Naive B cell (primary cell): ENCODE results near the gene FANCG. TPM values are rescaled to one million over a fixed set of nuclear protein-coding genes. Genes with fewer than 3 reads are reported as not detected.

Experiments
- ATAC-seq, 2 donors: fragments of 150-1000 bp; cut with Tn5 transposase; 2 replicates each; pipeline ENCODE4 v1.10.0; 2021; ENCODE audit warnings: low read depth in 2 of 2, mild to moderate bottlenecking in 2 of 2, moderate library complexity in 2 of 2
- DNase-seq: peaks from one replicate; pipeline ENCODE4 v3.0.0; 2022
- H3K27ac Mint-ChIP-seq, 6 donors: one replicate each; pipeline ENCODE4 v1.8.0; 2020 to 2022; ENCODE audit warnings: mild to moderate bottlenecking in 6 of 6, mixed read lengths in 6 of 6, moderate library complexity in 5 of 6, inconsistent platforms in 2 of 6
- H3K27me3 Mint-ChIP-seq, 3 donors: one replicate each; pipeline ENCODE4 v1.8.0; 2021 to 2022; ENCODE audit warnings: mixed read lengths in 3 of 3, mild to moderate bottlenecking in 1 of 3
- H3K36me3 Mint-ChIP-seq, 2 donors: one replicate each; pipeline ENCODE4 v1.8.0; 2020 to 2022; ENCODE audit warnings: mixed read lengths in 2 of 2, inconsistent platforms in 1 of 2, mild to moderate bottlenecking in 1 of 2
- H3K4me1 Mint-ChIP-seq, 3 donors: one replicate each; pipeline ENCODE4 v1.8.0; 2020 to 2022; ENCODE audit warnings: mixed read lengths in 3 of 3, inconsistent platforms in 1 of 3, mild to moderate bottlenecking in 1 of 3, moderate library complexity in 1 of 3
- H3K4me3 Mint-ChIP-seq, 8 donors: one replicate each; pipeline ENCODE4 v1.8.0; 2020 to 2022; ENCODE audit warnings: mild to moderate bottlenecking in 8 of 8, mixed read lengths in 8 of 8, moderate library complexity in 8 of 8, inconsistent platforms in 2 of 8
- H3K9me3 Mint-ChIP-seq, 7 donors: one replicate each; pipeline ENCODE4 v1.8.0; 2020 to 2022; ENCODE audit warnings: mixed read lengths in 7 of 7, mild to moderate bottlenecking in 5 of 7, inconsistent platforms in 2 of 7, moderate library complexity in 1 of 7
- polyA plus RNA-seq, 6 donors: library from polyadenylated mRNA; unstranded; fragments of 300-500 nt; fragmentation: Illumina TruSeq; gene quantifications; one replicate each; pipeline ENCODE4 v1.2.3, GENCODE V29; 2021; ENCODE audit warnings: low read depth in 6 of 6

Gene FANCG
- polyA plus RNA-seq, 6 donors from 2014 or later: 1.8 to 12.1 (median 10.5) TPM

GRCh38 chr9:35048511-35048910, 31.2 kb downstream of the FANCG start:
- ATAC-seq: no peak
- Mint-ChIP-seq H3K9me3 (no peaks in the 10 kb centered on the region), H3K27me3 (no peaks in the 10 kb centered on the region), H3K36me3 (peaks cover 4 to 27% of the 10 kb centered on the region in 2 donors), H3K4me3 (no peak overlapping the region), H3K4me1 (peaks cover 8 to 18% (median 9%) of the 10 kb centered on the region in 3 donors), H3K27ac (peak overlapping the region in 1 of 6 donors; percentile 82)
- DNase-seq: no peak

- Mint-ChIP-seq H3K36me3 (peaks cover 6 to 24% of the 10 kb centered on the region in 2 donors), H3K9me3 (peaks cover 0 to 4% (median 0%) of the 10 kb centered on the region in 7 donors), H3K27ac (peak overlapping the region in 1 of 6 donors; percentile 26), H3K4me1 (peaks cover 2 to 21% (median 6%) of the 10 kb centered on the region in 3 donors), H3K27me3 (no peaks in the 10 kb centered on the region), H3K4me3 (peak overlapping the region in 1 of 8 donors; percentile 59)
- DNase-seq: no peak
- ATAC-seq: no peak
These were observed 35.7 kb downstream of the FANCG start for GRCh38 chr9:35044071-35044470.

GRCh38 chr9:35042891-35043545, 36.7 kb downstream of the FANCG start:
- Mint-ChIP-seq H3K4me3 (no peak overlapping the region), H3K27ac (peak overlapping the region in 2 of 6 donors; percentile 86 to 89), H3K27me3 (no peaks in the 10 kb centered on the region), H3K9me3 (peaks cover 0 to 4% (median 0%) of the 10 kb centered on the region in 7 donors), H3K4me1 (peaks cover 2 to 18% (median 6%) of the 10 kb centered on the region in 3 donors), H3K36me3 (peaks cover 5 to 15% of the 10 kb centered on the region in 2 donors)
- DNase-seq: no peak
- no peak for ATAC-seq

GRCh38 chr9:35042081-35042604, 37.6 kb downstream of the FANCG start:
- peak overlapping the region in 1 of 8 donors; percentile 35 for H3K4me3 Mint-ChIP-seq
- H3K9me3 Mint-ChIP-seq: peaks cover 0 to 4% (median 0%) of the 10 kb centered on the region in 7 donors
- no peak for DNase-seq
- no peak for ATAC-seq
- H3K27ac Mint-ChIP-seq: no peak overlapping the region
- peaks cover 2 to 18% (median 6%) of the 10 kb centered on the region in 3 donors for H3K4me1 Mint-ChIP-seq
- no peaks in the 10 kb centered on the region for H3K27me3 Mint-ChIP-seq
- H3K36me3 Mint-ChIP-seq: peaks cover 5 to 15% of the 10 kb centered on the region in 2 donors

GRCh38 chr9:35035851-35036701, 43.7 kb downstream of the FANCG start:
- Mint-ChIP-seq H3K4me3 (peak overlapping the region; percentile 24 to 86 (median 68)), H3K4me1 (peaks cover 10 to 11% (median 10%) of the 10 kb centered on the region in 3 donors), H3K27me3 (no peaks in the 10 kb centered on the region), H3K36me3 (peaks cover 0 to 2% of the 10 kb centered on the region in 2 donors), H3K9me3 (peaks cover 0 to 4% (median 0%) of the 10 kb centered on the region in 7 donors), H3K27ac (peak overlapping the region in 1 of 6 donors; percentile 52)
- ATAC-seq (peak; percentile 58 to 60), DNase-seq (no peak)

- peaks cover 0 to 9% (median 6%) of the 10 kb centered on the region in 3 donors for H3K4me1 Mint-ChIP-seq
- no peak overlapping the region for H3K27ac Mint-ChIP-seq
- DNase-seq (no peak), ATAC-seq (no peak)
- no peak overlapping the region for H3K4me3 Mint-ChIP-seq
- no peaks in the 10 kb centered on the region for H3K9me3 Mint-ChIP-seq
- peaks cover 0 to 5% of the 10 kb centered on the region in 2 donors for H3K36me3 Mint-ChIP-seq
- H3K27me3 Mint-ChIP-seq: no peaks in the 10 kb centered on the region
These were observed 46.6 kb downstream of the FANCG start for GRCh38 chr9:35033101-35033500.

- DNase-seq (no peak), ATAC-seq (no peak)
- Mint-ChIP-seq H3K36me3 (peaks cover 0 to 5% of the 10 kb centered on the region in 2 donors), H3K27me3 (no peaks in the 10 kb centered on the region), H3K4me1 (peaks cover 0 to 6% (median 5%) of the 10 kb centered on the region in 3 donors), H3K9me3 (no peaks in the 10 kb centered on the region), H3K27ac (no peak overlapping the region), H3K4me3 (no peak overlapping the region)
These were observed 49.9 kb downstream of the FANCG start for GRCh38 chr9:35029852-35030251.

GRCh38 chr9:35029241-35029640, 50.5 kb downstream of the FANCG start:
- peaks cover 0 to 5% of the 10 kb centered on the region in 2 donors for H3K36me3 Mint-ChIP-seq
- peaks cover 0 to 6% (median 5%) of the 10 kb centered on the region in 3 donors for H3K4me1 Mint-ChIP-seq
- ATAC-seq (no peak), DNase-seq (no peak)
- H3K9me3 Mint-ChIP-seq: no peaks in the 10 kb centered on the region
- no peaks in the 10 kb centered on the region for H3K27me3 Mint-ChIP-seq
- H3K27ac Mint-ChIP-seq: peak overlapping the region in 1 of 6 donors; percentile 44
- no peak overlapping the region for H3K4me3 Mint-ChIP-seq

- Mint-ChIP-seq H3K36me3 (peaks cover 0 to 5% of the 10 kb centered on the region in 2 donors), H3K27ac (no peak overlapping the region), H3K9me3 (no peaks in the 10 kb centered on the region), H3K27me3 (no peaks in the 10 kb centered on the region), H3K4me1 (peaks cover 5 to 13% (median 11%) of the 10 kb centered on the region in 3 donors), H3K4me3 (no peak overlapping the region)
- ATAC-seq (no peak), DNase-seq (no peak)
These were observed 51.4 kb downstream of the FANCG start for GRCh38 chr9:35028341-35028740.

- DNase-seq (no peak), ATAC-seq (no peak)
- no peaks in the 10 kb centered on the region for H3K27me3 Mint-ChIP-seq
- no peaks in the 10 kb centered on the region for H3K9me3 Mint-ChIP-seq
- peaks cover 8 to 17% (median 13%) of the 10 kb centered on the region in 3 donors for H3K4me1 Mint-ChIP-seq
- H3K36me3 Mint-ChIP-seq: peaks cover 0 to 5% of the 10 kb centered on the region in 2 donors
- H3K27ac Mint-ChIP-seq: peak overlapping the region in 1 of 6 donors; percentile 70
- H3K4me3 Mint-ChIP-seq: no peak overlapping the region
These were observed 51.9 kb downstream of the FANCG start for GRCh38 chr9:35027860-35028259.

GRCh38 chr9:35027374-35027773, 52.4 kb downstream of the FANCG start:
- Mint-ChIP-seq H3K4me1 (peaks cover 8 to 21% (median 13%) of the 10 kb centered on the region in 3 donors), H3K27ac (peak overlapping the region in 1 of 6 donors; percentile 70), H3K36me3 (peaks cover 0 to 5% of the 10 kb centered on the region in 2 donors), H3K9me3 (no peaks in the 10 kb centered on the region), H3K27me3 (no peaks in the 10 kb centered on the region), H3K4me3 (no peak overlapping the region)
- ATAC-seq (no peak), DNase-seq (no peak)

- H3K4me3 Mint-ChIP-seq: no peak overlapping the region
- ATAC-seq (no peak), DNase-seq (no peak)
- H3K36me3 Mint-ChIP-seq: peaks cover 5 to 7% of the 10 kb centered on the region in 2 donors
- no peaks in the 10 kb centered on the region for H3K27me3 Mint-ChIP-seq
- H3K4me1 Mint-ChIP-seq: peaks cover 8 to 27% (median 13%) of the 10 kb centered on the region in 3 donors
- no peak overlapping the region for H3K27ac Mint-ChIP-seq
- no peaks in the 10 kb centered on the region for H3K9me3 Mint-ChIP-seq
These were observed 53.1 kb downstream of the FANCG start for GRCh38 chr9:35026671-35027070.
